Kidney epithelial cell (primary cell): Measurements from ENCODE around the gene OGFOD3. TPM values are rescaled to one million over a fixed set of nuclear protein-coding genes. Genes with fewer than 3 reads are reported as not detected.

Experiments used
- DNase-seq: peaks from one replicate; pipeline ENCODE4 v3.0.0-alpha.2; 2010; ENCODE audit warnings: low read depth
- H3K27me3 ChIP-seq: 2 replicates; pipeline ENCODE4 v1.6.0; 2011; ENCODE audit warnings: low read length; ENCODE audit not compliant: control insufficient read depth, insufficient read depth
- H3K36me3 ChIP-seq: 2 replicates; pipeline ENCODE4 v1.5.1; 2011; ENCODE audit warnings: low read length; ENCODE audit not compliant: control insufficient read depth, insufficient read depth
- H3K4me3 ChIP-seq: 2 replicates; pipeline ENCODE4 v1.5.1; 2011; ENCODE audit warnings: low read depth, mild to moderate bottlenecking, control low read depth, low read length
- total RNA-seq: library from RNA; depleted of rRNA; stranded (reverse); fragments of >200 nt; gene quantifications from 2 replicates; pipeline ENCODE4 v1.2.3, GENCODE V29; 2015
- TF ChIP-seq, protein P1 (sequence below): IDR thresholded peaks from 2 replicates; pipeline ENCODE4 v1.5.1; 2011; ENCODE audit warnings: mild to moderate bottlenecking, moderate library complexity, low read length, control low read depth, inconsistent platforms; ENCODE audit not compliant: insufficient read depth, poor library complexity, severe bottlenecking

The OGFOD3 gene
- total RNA-seq, 1 donor from 2014 or later = 29.8 TPM

DNA sequence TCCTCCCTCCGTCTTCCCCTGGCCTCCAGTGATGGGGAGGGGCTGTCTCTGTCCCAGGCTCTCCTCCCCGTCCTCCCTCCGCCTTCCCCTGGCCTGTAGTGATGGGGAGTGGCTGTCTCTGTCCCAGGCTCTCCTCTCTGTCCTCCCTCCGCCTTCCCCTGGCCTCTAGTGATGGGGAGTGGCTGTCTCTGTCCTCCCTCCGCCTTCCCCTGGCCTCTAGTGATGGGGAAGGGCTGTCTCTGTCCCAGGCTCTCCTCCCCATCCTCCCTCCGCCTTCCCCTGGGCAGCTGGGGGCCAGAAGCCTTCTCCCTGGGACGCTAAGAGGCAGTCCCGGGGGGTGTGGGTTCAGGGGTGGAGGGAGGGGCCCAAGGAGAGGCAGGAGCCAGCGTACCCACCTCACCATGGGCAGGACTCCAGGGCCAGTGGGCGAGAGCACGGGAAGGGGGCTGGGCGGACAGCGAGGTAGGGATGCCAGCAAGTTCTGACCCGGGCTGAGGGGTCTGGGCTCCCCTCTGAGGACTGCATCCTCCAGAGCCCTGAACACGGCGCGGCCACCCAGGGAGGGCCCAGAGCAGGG lies 32.0 kb downstream of the OGFOD3 start:
- peaks cover 49% of the 10 kb centered on the region for H3K27me3 ChIP-seq
- DNase-seq = no peak
- no peak overlapping the region for H3K4me3 ChIP-seq
- H3K36me3 ChIP-seq = no peaks in the 10 kb centered on the region
- TF ChIP-seq, protein P1, sequence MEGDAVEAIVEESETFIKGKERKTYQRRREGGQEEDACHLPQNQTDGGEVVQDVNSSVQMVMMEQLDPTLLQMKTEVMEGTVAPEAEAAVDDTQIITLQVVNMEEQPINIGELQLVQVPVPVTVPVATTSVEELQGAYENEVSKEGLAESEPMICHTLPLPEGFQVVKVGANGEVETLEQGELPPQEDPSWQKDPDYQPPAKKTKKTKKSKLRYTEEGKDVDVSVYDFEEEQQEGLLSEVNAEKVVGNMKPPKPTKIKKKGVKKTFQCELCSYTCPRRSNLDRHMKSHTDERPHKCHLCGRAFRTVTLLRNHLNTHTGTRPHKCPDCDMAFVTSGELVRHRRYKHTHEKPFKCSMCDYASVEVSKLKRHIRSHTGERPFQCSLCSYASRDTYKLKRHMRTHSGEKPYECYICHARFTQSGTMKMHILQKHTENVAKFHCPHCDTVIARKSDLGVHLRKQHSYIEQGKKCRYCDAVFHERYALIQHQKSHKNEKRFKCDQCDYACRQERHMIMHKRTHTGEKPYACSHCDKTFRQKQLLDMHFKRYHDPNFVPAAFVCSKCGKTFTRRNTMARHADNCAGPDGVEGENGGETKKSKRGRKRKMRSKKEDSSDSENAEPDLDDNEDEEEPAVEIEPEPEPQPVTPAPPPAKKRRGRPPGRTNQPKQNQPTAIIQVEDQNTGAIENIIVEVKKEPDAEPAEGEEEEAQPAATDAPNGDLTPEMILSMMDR = no peak

DNA sequence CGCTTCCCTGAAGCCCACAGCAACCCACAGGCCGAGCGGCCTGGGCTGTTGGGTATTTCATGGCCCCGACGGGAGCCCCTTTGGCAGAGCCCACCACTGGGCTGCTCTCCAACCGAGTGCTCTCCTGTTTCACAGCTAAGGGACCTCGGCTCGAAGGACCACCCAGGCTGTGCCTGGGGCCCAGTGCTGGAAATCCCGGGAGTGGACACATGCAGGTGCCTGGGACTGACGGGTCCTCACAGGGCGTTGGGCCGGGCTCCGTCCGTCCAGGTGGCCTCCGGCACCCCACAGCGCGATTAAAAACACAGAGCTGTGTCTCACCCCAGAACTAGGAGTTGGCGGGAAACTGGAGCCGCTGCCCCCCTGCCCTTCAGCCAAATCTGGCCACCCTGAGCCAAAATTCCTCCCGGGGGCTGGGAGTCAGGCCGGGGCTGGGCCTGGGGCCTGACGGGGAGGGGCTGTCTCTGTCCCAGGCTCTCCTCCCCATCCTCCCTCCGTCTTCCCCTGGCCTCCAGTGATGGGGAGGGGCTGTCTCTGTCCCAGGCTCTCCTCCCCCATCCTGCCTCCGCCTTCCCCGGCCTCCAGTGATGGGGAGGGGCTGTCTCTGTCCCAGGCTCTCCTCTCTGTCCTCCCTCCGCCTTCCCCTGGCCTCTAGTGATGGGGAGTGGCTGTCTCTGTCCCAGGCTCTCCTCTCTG lies 32.7 kb downstream of the OGFOD3 start:
- Histone ChIP-seq H3K27me3 (peaks cover 55% of the 10 kb centered on the region), H3K36me3 (no peaks in the 10 kb centered on the region), H3K4me3 (no peak overlapping the region)
- TF ChIP-seq, protein P1 = no peak
- no peak for DNase-seq

DNA sequence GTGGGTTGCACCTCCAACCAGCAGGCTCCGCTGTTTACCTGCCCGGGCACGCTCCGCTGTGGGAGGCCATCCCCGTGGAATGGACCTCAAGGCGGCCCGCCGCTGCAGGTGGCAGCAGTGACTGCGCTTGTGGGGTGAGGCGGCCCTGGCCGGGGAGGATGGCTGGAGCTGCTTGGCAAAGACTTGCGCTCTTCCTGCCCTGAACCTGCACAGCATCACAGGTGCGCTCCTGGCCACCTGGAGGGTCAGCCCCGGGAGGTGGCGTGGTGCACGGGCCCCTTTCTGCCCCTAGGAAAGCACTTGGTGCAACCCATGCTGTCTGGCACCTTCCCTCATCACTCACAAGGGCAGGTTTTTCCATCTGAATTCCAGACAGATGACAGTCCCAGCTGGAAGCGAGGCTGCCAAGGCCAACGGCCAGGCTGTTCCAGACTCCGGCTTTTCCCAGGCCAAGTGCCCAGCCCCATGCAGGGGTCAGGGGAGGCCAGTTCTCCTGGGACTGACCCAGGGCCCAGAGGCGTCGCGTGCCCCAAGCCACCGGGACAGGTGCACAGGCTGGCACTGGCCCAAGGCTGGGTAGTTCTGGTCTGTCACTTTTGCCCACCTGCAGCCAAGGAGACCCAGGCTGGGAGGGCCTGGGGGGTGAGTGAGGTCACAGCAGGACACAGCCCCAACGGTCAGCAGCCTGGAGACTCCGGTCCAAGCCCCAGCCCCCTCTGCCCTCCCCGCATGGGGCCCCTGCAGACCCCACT lies 33.5 kb downstream of the OGFOD3 start:
- no peak for DNase-seq
- TF ChIP-seq, protein P1 = peak; percentile 51

DNA sequence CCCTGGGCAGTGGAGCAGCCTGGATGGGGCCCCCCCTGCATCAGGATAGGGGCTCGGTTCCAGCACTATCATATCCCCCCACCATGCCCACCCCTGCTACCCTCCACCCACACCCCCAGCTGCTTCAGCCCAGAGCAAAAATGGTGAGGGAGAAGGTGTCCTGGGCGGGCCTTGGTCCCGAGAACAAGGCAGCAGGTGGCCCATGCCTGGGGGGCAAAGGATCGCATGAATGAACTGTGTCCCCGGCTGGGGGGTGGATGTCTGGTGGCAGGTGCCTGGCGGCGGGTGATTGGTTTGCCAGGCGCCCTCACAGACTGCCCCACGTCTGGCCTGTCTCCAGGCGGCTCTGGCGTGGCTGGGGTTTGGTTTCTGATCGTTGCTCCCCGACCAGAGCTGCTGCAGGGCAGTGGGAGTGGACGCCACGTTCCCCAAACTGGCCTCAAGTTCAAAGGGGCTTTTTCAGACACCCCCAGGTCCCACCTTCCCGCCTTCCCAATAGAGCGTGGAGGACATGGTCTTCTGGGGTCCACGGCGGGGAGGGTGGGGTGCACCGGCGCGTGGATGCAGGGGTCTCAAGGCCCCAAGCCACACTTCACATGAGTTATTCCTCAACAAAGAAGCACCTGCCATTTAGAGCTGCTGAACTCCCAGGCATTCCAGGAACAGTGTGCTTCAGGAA lies 34.2 kb downstream of the OGFOD3 start:
- H3K4me3 ChIP-seq = no peak overlapping the region

More for the DNA sequence above, 33.5 kb downstream of the OGFOD3 start:
- no peaks in the 10 kb centered on the region for H3K36me3 ChIP-seq
- peaks cover 57% of the 10 kb centered on the region for H3K27me3 ChIP-seq
- no peak overlapping the region for H3K4me3 ChIP-seq

DNA sequence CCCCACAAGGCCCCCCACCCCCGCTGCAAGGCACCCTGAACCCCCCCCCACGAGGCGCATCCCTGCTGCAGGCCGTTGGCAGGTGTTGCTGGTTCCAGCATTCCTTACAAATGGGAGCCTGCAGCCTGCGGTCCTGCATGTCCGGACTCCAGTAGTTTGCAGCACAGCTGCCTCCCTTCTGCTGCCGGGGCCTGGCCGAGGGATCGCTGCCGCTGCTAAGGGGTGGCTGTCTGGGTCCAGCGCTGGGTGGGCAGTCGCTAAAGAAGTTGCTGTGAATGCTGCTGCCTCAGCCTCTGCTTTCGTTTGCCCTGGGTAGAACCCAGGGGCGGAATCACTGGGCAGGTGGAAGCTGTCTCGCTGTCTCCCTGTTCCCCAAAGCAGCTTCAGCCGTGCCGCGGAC lies 35.0 kb downstream of the OGFOD3 start:
- H3K4me3 ChIP-seq = no peak overlapping the region
- no peak for DNase-seq
- no peaks in the 10 kb centered on the region for H3K36me3 ChIP-seq
- TF ChIP-seq, protein P1 = no peak
- H3K27me3 ChIP-seq = peaks cover 64% of the 10 kb centered on the region

More for the DNA sequence above, 34.2 kb downstream of the OGFOD3 start:
- TF ChIP-seq, protein P1 = no peak
- Histone ChIP-seq H3K36me3 (no peaks in the 10 kb centered on the region), H3K27me3 (peaks cover 62% of the 10 kb centered on the region)
- DNase-seq = no peak
